ENCODE data around the gene CDK3.

The CDK3 gene

GRCh38 chr17:76049836-76050537 is 49.3 kb downstream of the CDK3 start:
- H3K4me3 ChIP-seq (ENCODE audit: low read depth, low read length): no peak overlapping the region
- TF ChIP-seq, protein P1, sequence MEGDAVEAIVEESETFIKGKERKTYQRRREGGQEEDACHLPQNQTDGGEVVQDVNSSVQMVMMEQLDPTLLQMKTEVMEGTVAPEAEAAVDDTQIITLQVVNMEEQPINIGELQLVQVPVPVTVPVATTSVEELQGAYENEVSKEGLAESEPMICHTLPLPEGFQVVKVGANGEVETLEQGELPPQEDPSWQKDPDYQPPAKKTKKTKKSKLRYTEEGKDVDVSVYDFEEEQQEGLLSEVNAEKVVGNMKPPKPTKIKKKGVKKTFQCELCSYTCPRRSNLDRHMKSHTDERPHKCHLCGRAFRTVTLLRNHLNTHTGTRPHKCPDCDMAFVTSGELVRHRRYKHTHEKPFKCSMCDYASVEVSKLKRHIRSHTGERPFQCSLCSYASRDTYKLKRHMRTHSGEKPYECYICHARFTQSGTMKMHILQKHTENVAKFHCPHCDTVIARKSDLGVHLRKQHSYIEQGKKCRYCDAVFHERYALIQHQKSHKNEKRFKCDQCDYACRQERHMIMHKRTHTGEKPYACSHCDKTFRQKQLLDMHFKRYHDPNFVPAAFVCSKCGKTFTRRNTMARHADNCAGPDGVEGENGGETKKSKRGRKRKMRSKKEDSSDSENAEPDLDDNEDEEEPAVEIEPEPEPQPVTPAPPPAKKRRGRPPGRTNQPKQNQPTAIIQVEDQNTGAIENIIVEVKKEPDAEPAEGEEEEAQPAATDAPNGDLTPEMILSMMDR (IDR thresholded peaks at IDR 0.05; ENCODE audit: low read depth, low read length, missing control alignments): no peak
- DNase-seq (ENCODE audit: low read depth): no peak

- H3K4me3 ChIP-seq (ENCODE audit: low read depth, low read length): no peak overlapping the region
- DNase-seq (ENCODE audit: low read depth): no peak
- TF ChIP-seq, protein P1 (IDR thresholded peaks at IDR 0.05; ENCODE audit: low read depth, low read length, missing control alignments): no peak
Observed at GRCh38 chr17:76050538-76051467, 50.1 kb downstream of the CDK3 start.

- DNase-seq (ENCODE audit: low read depth): no peak
- TF ChIP-seq, protein P1 (IDR thresholded peaks at IDR 0.05; ENCODE audit: low read depth, low read length, missing control alignments): no peak
- H3K4me3 ChIP-seq (ENCODE audit: low read depth, low read length): no peak overlapping the region
Observed at GRCh38 chr17:76051561-76051960, 50.9 kb downstream of the CDK3 start.

GRCh38 chr17:76053246-76054111 is 52.8 kb downstream of the CDK3 start:
- DNase-seq (ENCODE audit: low read depth): no peak
- TF ChIP-seq, protein P1 (IDR thresholded peaks at IDR 0.05; ENCODE audit: low read depth, low read length, missing control alignments): no peak
- no peak overlapping the region for H3K4me3 ChIP-seq (ENCODE audit: low read depth, low read length)

DNA sequence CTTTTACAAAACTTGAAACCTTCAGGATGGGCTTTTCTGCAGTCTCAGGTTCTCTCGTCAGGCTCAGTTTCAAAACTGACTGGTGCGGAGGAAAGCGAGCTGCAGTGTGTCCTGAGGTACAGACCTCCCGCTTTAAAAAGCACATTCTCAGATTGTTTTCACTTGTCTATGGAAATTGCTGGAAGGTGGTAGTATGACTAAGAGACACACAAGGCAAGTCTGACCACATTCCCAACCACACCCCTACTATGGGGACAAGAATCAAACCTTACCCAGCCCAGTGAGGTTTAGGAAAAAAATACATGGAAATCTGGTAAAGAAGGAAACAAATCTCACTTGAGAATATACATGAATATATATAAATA is 53.4 kb downstream of the CDK3 start:
- no peak for DNase-seq (ENCODE audit: low read depth)
- TF ChIP-seq, protein P1 (IDR thresholded peaks at IDR 0.05; ENCODE audit: low read depth, low read length, missing control alignments): no peak
- H3K4me3 ChIP-seq (ENCODE audit: low read depth, low read length): no peak overlapping the region

Measured in GM12864 (cell line).